Measurements from ENCODE around the gene TOLLIP. TPM values are rescaled to one million over a fixed set of nuclear protein-coding genes. Genes with fewer than 3 reads are reported as not detected.

The TOLLIP gene
- total and polyA plus RNA-seq, 2 of the 4 experiments (the other 2 are of a cell fraction): 19.7 to 42.9 TPM

DNA sequence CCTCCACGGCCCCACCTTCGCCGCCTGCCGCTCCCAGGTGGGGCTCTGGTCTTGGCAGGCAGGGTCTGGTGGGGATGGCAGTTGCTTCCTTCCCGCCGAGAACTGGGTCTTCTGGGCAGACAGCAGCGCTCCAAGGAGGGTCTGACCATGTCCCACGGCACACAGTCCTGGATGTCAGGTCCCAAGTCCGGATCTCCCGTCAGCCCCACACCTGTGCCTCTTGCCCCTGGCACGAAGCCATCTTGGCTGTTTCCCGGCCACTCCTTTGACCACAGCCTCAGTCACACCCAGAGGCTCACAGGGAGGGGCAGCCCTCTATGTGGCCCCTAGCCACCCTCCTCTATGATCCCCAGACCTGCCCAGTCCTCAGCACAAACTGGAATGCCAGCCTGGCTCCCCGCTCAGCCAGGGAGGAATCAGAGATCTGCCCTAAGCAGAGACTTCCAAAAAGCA is 72.3 kb downstream of the TOLLIP start (continued):
- TF ChIP-seq, protein P1, sequence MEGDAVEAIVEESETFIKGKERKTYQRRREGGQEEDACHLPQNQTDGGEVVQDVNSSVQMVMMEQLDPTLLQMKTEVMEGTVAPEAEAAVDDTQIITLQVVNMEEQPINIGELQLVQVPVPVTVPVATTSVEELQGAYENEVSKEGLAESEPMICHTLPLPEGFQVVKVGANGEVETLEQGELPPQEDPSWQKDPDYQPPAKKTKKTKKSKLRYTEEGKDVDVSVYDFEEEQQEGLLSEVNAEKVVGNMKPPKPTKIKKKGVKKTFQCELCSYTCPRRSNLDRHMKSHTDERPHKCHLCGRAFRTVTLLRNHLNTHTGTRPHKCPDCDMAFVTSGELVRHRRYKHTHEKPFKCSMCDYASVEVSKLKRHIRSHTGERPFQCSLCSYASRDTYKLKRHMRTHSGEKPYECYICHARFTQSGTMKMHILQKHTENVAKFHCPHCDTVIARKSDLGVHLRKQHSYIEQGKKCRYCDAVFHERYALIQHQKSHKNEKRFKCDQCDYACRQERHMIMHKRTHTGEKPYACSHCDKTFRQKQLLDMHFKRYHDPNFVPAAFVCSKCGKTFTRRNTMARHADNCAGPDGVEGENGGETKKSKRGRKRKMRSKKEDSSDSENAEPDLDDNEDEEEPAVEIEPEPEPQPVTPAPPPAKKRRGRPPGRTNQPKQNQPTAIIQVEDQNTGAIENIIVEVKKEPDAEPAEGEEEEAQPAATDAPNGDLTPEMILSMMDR (conservative IDR thresholded peaks at IDR 0.05; ENCODE audit: low read depth, low read length): no peak
- TF ChIP-seq MAFK (IDR thresholded peaks at IDR 0.05; ENCODE audit: low read depth, low read length) (no peak), RFX5 (IDR thresholded peaks at IDR 0.05; ENCODE audit: low read depth, low read length) (no peak)

Data from IMR-90 (cell line).